Measurements from ENCODE around the gene IL32.
A peak's percentile ranks its signal among the peaks of the same experiment; 100 is the strongest.

IL32 gene

DNA sequence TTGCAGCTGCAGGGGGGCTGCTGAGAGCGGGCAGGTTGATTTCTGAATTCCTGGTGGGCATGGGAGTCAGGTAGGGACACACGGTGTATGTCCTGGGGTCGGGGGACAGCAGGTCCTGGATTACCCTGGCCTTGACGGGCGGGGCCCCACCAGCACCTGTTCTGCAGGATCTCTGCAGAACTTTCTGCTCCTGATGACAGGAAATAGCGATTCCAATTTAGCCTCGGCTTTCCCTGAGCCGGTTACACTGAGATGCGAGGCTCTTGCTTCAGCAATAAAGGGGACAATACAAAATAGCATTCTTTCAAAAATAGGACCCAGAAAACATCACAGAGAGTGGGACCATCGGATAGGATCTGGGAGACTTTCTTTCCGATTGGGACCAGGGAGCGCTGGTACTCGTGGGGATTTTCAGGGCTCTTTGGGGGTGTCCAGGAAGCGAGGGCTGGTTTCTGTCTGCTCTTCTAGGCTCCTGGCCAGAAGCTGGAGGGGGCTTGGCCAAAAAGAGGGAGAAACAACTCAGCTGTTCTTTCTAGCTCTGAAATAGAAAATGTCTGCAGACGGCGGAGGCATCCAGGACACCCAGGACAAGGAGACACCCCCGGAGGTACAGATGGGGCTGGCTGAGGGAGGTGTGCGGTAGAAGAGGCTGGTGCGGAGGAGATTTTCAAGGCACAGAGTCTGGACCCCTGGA, 47.6 kb downstream of the IL32 start:
- no peak overlapping the region for H3K9ac ChIP-seq (ENCODE audit: low read length)
- TF ChIP-seq EZH2 (IDR thresholded peaks at IDR 0.05; ENCODE audit: borderline replicate concordance, low read length): no peak
- TF ChIP-seq, protein P1, sequence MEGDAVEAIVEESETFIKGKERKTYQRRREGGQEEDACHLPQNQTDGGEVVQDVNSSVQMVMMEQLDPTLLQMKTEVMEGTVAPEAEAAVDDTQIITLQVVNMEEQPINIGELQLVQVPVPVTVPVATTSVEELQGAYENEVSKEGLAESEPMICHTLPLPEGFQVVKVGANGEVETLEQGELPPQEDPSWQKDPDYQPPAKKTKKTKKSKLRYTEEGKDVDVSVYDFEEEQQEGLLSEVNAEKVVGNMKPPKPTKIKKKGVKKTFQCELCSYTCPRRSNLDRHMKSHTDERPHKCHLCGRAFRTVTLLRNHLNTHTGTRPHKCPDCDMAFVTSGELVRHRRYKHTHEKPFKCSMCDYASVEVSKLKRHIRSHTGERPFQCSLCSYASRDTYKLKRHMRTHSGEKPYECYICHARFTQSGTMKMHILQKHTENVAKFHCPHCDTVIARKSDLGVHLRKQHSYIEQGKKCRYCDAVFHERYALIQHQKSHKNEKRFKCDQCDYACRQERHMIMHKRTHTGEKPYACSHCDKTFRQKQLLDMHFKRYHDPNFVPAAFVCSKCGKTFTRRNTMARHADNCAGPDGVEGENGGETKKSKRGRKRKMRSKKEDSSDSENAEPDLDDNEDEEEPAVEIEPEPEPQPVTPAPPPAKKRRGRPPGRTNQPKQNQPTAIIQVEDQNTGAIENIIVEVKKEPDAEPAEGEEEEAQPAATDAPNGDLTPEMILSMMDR (IDR thresholded peaks at IDR 0.05; ENCODE audit: low read length): no peak

DNA sequence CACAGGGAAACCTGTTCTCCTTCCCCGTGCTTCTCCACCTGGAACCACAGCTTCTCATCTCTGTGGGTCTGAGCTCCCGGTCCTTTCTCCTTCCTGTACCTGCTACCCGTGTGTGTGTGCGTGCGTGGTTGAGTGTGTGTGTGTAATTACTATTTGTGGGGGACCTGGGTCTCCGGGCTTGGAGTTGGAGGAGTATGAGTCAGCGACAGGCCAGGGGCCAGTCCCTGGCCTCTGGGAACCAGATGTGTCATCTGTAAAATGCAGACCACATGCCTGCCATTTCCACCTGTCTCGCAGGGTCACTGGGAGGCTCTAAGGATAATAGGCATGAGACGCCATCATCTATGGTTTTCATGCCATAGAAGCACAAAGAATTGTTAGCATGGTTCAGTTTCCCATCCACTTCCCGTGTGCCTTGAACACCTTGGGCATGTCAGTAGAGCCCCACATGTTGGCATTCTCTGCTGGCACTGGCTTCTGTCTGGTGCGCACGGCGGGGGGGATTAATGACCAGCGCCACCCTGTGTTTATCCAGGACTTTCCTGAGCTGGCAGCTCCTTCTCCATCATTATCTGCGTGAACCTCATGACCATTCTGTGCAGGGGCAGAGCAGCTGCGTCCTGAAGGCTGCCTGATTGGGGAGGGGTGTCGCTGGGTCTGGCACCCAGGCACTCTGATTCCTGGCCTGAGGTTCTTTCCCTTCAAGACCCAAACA, 48.5 kb downstream of the IL32 start:
- no peaks in the 10 kb centered on the region for H3F3A ChIP-seq (ENCODE audit: insufficient read depth, low read length)
- no peaks in the 10 kb centered on the region for H3K9me3 ChIP-seq (ENCODE audit: low read length)
- H4K20me1 ChIP-seq (ENCODE audit: insufficient read depth, low read length): no peaks in the 10 kb centered on the region
- H3K9me2 ChIP-seq (ENCODE audit: low read depth, low read length): no peaks in the 10 kb centered on the region
- peaks cover 28% of the 10 kb centered on the region for H3K27me3 ChIP-seq (ENCODE audit: insufficient read depth, low read length)
- no peak overlapping the region for H3K9ac ChIP-seq (ENCODE audit: low read length)
- H3K79me2 ChIP-seq (ENCODE audit: insufficient read depth, low read length): no peaks in the 10 kb centered on the region
- H3K36me3 ChIP-seq (ENCODE audit: insufficient read depth, low read length): no peaks in the 10 kb centered on the region
- no peak overlapping the region for H3K27ac ChIP-seq (ENCODE audit: low read depth, low read length, poor library complexity, severe bottlenecking)
- no peak overlapping the region for H2AFZ ChIP-seq (ENCODE audit: low read length)
- no peaks in the 10 kb centered on the region for H3K4me1 ChIP-seq (ENCODE audit: insufficient read depth, low read length, severe bottlenecking)
- H3K4me3 ChIP-seq (ENCODE audit: low read depth, low read length, poor library complexity, severe bottlenecking): no peak overlapping the region
- TF ChIP-seq, protein P1 (IDR thresholded peaks at IDR 0.05; ENCODE audit: low read length): peak; percentile 10; the same call in 1 of the 2 replicates
- no peak for TF ChIP-seq EZH2 (IDR thresholded peaks at IDR 0.05; ENCODE audit: borderline replicate concordance, low read length)
- no peak overlapping the region for H3K4me2 ChIP-seq (ENCODE audit: low read length)

More for the DNA sequence above, 47.6 kb downstream of the IL32 start:
- Histone ChIP-seq H3K79me2 (ENCODE audit: insufficient read depth, low read length) (no peaks in the 10 kb centered on the region), H3F3A (ENCODE audit: insufficient read depth, low read length) (no peaks in the 10 kb centered on the region), H3K4me2 (ENCODE audit: low read length) (no peak overlapping the region), H4K20me1 (ENCODE audit: insufficient read depth, low read length) (no peaks in the 10 kb centered on the region), H3K9me3 (ENCODE audit: low read length) (no peaks in the 10 kb centered on the region), H3K36me3 (ENCODE audit: insufficient read depth, low read length) (no peaks in the 10 kb centered on the region), H3K27ac (ENCODE audit: low read depth, low read length, poor library complexity, severe bottlenecking) (no peak overlapping the region), H3K9me2 (ENCODE audit: low read depth, low read length) (no peaks in the 10 kb centered on the region), H2AFZ (ENCODE audit: low read length) (no peak overlapping the region), H3K4me3 (ENCODE audit: low read depth, low read length, poor library complexity, severe bottlenecking) (no peak overlapping the region), H3K27me3 (ENCODE audit: insufficient read depth, low read length) (peaks cover 24% of the 10 kb centered on the region), H3K4me1 (ENCODE audit: insufficient read depth, low read length, severe bottlenecking) (no peaks in the 10 kb centered on the region)

DNA sequence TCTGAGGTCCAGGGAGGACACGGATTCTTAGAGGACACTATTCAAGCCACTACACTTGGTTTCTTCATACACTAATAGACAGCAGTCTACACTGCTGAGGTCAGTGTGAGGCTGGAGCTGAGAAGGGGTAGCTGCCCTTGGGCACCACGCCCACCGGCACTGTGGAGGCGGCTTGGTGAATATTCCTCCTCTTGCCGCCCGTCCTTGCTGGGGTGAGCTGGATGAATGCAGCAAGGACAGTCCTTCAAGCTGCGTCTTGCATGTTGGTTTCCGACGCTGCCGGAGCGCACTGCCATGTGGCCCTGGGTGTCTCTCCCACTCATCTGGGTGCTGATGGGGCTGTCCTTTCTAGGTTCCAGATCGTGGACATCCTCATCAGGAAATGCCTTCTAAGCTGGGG, 49.6 kb downstream of the IL32 start:
- H3K27me3 ChIP-seq (ENCODE audit: insufficient read depth, low read length): peaks cover 22% of the 10 kb centered on the region; the same call in 1 of the 2 replicates
- H4K20me1 ChIP-seq (ENCODE audit: insufficient read depth, low read length): no peaks in the 10 kb centered on the region
- no peaks in the 10 kb centered on the region for H3K9me2 ChIP-seq (ENCODE audit: low read depth, low read length)
- H3K4me3 ChIP-seq (ENCODE audit: low read depth, low read length, poor library complexity, severe bottlenecking): no peak overlapping the region
- no peak overlapping the region for H2AFZ ChIP-seq (ENCODE audit: low read length)
- no peaks in the 10 kb centered on the region for H3K36me3 ChIP-seq (ENCODE audit: insufficient read depth, low read length)
- no peak for TF ChIP-seq EZH2 (IDR thresholded peaks at IDR 0.05; ENCODE audit: borderline replicate concordance, low read length)
- TF ChIP-seq, protein P1 (IDR thresholded peaks at IDR 0.05; ENCODE audit: low read length): no peak
- no peaks in the 10 kb centered on the region for H3K4me1 ChIP-seq (ENCODE audit: insufficient read depth, low read length, severe bottlenecking)
- H3K9me3 ChIP-seq (ENCODE audit: low read length): no peaks in the 10 kb centered on the region
- H3K9ac ChIP-seq (ENCODE audit: low read length): no peak overlapping the region
- H3F3A ChIP-seq (ENCODE audit: insufficient read depth, low read length): no peaks in the 10 kb centered on the region
- H3K4me2 ChIP-seq (ENCODE audit: low read length): no peak overlapping the region
- no peak overlapping the region for H3K27ac ChIP-seq (ENCODE audit: low read depth, low read length, poor library complexity, severe bottlenecking)
- no peaks in the 10 kb centered on the region for H3K79me2 ChIP-seq (ENCODE audit: insufficient read depth, low read length)
